ENCODE results near the gene SUPT3H.
A peak's percentile ranks its signal among the peaks of the same experiment; 100 is the strongest.
"Not testable (repeated sequence)": the region's sequence is repeated elsewhere in the genome, so short reads cannot be mapped to it uniquely, and the experiment has no call there.

SUPT3H gene

DNA sequence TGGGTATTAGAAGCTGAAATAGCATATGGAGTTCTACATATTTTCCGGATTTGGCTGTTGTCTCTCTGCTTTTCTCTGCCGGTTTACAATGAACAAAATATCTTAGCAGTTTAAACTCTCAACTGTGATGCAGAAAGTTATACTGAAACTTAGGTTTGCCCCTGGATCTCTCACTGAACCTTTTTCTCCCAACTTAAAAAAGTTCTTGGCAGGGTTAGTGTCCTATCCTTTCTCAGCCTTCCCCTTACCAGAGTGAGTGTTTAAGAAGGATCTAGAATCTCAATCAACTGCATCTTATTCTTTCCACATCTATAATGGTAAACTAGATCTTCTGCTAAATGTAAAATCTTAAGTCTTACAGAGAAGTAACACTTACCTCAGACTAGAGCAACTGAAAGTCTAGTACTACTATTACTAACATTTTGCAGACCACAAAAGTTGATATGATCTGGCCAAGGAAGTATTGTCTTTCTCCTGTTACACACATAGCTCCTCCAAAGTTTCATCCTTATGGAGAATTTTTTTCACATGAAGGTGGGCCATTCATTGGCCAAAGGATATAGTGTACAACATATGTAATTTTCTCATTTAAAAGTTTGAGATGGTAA lies 441.9 kb downstream of the SUPT3H start:
- DNase-seq = no peak

DNA sequence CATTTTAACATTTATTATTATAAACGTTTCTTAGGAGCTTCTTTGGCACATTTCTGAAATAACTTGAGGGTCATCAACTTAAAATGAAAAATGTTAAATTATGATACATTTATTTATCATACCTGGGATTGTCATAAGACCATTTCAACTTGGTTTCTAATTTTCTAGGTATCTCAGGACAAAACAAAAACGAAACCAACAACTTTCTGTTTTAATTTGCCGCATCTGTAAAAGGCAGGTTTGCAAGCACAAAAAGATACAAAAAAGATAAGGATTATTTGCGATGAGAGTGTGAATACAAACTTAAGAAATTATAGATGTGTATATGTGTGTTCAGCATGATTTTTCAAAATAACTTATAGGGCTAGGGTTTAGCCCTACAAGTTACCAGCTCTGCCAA lies 444.6 kb downstream of the SUPT3H start:
- no peak for DNase-seq

DNA sequence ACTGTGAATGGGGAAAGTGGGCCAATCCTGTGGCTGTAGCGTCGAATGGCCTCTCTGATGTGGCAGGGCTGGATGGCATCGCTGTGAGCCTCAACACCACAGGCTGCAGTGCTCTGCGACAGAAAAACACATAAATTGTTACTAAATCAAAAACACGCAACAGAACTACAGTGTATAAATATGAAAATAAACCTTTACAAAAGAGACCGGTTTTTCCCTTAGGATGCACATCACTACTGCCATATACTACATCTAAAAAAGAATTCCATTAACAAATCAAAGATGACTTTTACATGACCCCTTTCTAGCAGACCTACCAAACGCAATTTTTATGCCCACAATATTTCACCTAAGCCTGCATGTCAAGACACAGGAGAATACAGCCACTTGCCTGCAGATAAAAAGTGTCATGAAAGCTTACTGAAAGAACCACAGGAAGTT lies 445.1 kb downstream of the SUPT3H start:
- DNase-seq = no peak

DNA sequence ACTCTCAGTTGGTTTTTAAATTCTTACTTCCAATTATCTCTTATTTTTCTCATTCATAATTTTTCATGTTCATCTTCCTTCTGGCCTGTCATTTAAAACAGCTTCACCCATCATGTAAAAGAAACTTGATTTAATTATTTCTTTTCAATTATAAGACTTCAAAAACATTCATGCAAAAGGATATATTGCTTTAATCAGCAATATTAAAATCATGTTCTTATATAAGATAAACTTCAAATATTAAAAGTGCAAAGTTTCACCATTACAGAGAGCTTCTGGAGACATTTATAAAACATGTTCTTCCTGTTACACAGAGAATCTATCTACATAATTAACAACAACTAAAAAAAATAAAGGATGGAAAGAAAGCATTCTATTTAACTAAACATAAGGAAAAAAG lies 446.3 kb downstream of the SUPT3H start:
- no peak for DNase-seq

- no peak for DNase-seq
These were observed 451.2 kb downstream of the SUPT3H start for GRCh38 chr6:44926556-44926955.

GRCh38 chr6:44925100-44925739 lies 452.5 kb downstream of the SUPT3H start:
- no peak for DNase-seq

- DNase-seq = no peak
These were observed 454.3 kb downstream of the SUPT3H start for GRCh38 chr6:44923444-44923843.

DNA sequence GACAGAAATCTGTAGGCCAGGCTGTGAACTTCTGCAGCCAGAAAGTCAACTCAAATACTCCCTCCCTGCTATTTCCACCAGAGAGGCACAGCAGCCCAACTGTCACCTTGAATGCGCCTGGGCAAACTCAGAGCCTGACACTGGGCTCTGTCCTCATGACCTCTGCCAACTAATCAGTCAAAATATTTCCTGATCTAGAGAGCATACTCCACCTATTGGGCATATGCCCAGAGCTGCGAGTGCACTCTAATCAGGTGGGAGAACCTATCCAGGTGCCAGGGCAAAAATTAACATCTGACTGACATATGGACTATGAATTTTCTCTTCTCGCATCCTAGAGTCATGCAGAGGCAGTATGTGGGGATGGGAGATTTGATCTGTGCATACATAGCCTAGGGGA lies 455.9 kb downstream of the SUPT3H start:
- DNase-seq = peak; percentile 57

GRCh38 chr6:44920952-44921491 lies 456.7 kb downstream of the SUPT3H start:
- no peak for DNase-seq

- DNase-seq = no peak
These were observed 458.9 kb downstream of the SUPT3H start for GRCh38 chr6:44918671-44919296.

DNA sequence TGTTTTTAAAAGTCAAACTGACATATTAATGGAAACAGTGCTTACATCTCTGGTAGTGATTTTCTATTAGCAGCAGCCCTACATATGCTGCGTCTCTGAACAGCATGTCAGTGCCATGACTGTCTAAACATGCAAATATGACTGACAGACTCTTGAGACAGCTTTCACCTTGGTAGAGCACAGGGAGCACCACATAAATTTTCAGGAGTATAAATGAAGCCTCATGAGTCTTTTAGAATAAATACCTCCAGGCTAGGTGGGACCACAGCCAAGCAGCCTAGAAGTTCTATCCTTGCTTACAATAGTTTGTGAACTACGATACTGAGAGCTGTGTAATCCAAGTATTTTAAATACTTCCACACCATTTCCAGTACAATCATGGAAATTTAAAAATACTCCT lies 460.3 kb downstream of the SUPT3H start:
- DNase-seq = no peak

DNA sequence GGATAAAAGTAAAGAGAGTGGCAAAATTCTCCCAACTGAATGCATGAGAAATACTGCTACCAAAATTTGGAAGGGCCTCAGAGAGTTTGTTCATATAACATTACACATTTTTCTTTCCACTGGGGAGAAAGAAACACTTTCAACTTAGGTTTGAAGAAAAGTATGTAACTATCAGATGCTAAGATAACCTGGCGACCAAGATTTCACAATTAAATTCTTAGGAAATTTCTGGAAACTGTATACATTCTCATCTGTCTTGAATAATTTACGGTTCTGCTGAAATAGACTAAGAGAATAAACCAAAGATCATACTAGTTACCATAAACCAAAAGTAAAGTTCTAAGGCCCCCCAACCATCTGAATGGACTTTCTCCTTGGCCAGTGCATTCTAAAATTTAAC lies 462.6 kb downstream of the SUPT3H start:
- DNase-seq = no peak

GRCh38 chr6:44914141-44914540 lies 463.6 kb downstream of the SUPT3H start:
- DNase-seq = no peak

- no peak for DNase-seq
These were observed 471.0 kb downstream of the SUPT3H start for GRCh38 chr6:44906761-44907160.

- DNase-seq = not testable (repeated sequence)
These were observed 477.4 kb downstream of the SUPT3H start for GRCh38 chr6:44900358-44900757.

DNA sequence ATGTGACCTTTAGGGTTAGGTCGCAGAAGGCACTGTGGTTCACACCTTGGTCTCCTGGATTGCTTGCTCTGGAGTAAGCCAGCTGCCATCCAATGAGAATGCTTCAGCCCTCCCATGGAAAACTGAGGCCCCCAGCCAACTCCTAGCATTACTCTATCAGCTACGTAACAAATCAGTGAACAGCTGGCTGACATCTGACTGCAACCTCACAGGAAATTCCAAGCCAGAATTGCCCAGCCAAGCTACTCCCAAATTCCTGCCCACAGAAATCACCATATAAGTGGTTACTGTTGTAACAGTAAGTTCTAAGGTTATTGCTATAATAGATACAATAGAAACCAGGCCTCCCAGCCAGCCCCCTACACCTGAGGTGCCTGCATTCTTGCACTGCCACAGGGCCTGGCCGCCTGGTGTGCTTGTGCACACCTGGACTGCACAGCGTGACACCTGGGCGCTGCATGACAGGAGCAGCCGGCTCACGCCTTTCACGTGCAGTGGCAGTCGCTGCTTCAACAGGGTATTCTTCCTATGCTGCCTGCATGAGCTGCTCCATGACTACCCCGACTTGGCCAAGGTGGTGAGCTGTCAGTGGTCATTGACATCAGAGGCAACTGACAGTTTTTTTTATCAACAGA lies 479.3 kb downstream of the SUPT3H start:
- DNase-seq = no peak

GRCh38 chr6:44897316-44897715 lies 480.4 kb downstream of the SUPT3H start:
- no peak for DNase-seq

DNA sequence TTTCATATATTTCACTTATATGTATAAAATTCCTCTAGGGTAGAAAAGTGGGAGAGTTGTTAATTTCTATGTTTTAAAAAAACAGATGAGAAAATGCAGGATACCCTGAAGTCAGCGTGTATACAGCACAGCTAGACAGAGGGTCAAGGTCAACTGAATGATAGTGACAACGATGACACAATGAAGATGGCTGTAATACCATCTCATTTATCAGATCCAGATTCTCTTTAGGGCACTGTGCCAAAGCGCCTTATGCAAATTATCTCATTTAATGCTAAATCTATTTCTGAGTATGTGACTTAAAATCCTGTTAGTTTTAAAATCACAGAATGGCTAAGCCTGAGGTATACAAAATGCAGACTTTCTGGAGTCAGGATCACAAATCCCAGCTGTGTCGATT lies 481.0 kb downstream of the SUPT3H start:
- no peak for DNase-seq

GRCh38 chr6:44892579-44892978 lies 485.2 kb downstream of the SUPT3H start:
- DNase-seq = no peak

GRCh38 chr6:44879071-44879470 lies 498.7 kb downstream of the SUPT3H start:
- DNase-seq = not testable (repeated sequence)

DNA sequence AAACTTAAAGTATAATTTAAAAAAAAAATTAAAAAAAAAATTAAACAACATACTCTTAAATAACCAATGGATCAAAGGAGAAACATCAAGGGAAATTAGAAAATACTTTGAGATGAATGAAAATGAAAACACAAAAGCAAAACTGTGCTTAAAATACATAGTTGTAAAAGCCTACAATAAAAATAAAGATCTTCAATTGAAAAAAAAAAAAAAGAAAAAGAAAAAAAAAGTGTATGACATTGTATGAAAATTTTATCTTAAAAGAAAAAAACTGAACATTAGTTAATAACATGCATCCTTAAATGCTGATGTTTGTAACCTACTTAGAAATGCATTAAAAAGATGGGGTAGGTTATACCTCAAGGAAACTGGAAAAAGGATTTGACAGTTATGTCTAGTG lies 501.1 kb downstream of the SUPT3H start:
- not testable (repeated sequence) for DNase-seq

- DNase-seq = no peak
These were observed 508.3 kb downstream of the SUPT3H start for GRCh38 chr6:44869321-44869897.

DNA sequence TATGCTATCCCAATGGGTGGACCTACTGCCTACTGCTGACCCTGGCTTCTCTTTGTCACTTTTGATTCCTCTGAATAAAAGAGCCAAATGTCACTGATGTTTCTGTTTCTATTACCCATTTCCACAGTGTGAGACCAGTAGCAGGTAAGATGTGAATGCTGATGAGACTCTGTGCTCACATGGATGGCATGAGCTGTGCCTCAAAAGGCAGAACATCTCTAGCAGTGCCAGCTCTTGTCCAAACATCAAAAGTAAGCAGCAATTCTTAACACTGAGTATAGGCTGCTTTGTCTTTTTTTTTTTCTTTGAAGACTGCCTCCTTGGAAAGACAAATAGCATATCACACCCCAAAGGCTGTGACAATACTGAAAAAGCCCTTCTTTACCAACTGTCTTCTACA lies 508.8 kb downstream of the SUPT3H start:
- DNase-seq = no peak

DNA sequence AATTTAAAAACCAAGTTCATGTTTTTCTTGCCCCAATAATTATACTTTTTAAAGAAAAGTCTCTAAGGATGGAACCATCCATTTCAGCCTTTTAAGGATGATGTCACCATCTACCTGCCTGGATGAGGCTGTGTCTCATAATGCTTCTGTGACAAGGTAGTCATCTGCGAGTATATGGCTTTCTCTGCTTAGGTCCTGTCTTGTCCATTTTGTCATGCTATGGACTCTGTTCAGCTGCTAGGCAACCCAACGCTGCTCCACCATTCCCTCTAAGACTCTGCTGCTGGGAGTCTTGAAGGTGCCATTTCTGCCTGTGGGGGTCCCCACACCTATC lies 509.4 kb downstream of the SUPT3H start:
- no peak for DNase-seq

Data from NCI-H2171 (cell line).